Activated naive CD4-positive, alpha-beta T cell treated with anti-CD3 and anti-CD28 coated beads, Interleukin-2, amount 50 U/mL, for 24 hours (primary cell): ENCODE measurements around the gene FHIT.

Experiments used
- H3K27ac Mint-ChIP-seq: one replicate; pipeline ENCODE4 v1.8.0; 2021; ENCODE audit warnings: mild to moderate bottlenecking, mixed read lengths
- H3K27me3 Mint-ChIP-seq: one replicate; pipeline ENCODE4 v1.8.0; 2021; ENCODE audit warnings: mixed read lengths
- H3K36me3 Mint-ChIP-seq: one replicate; pipeline ENCODE4 v1.8.0; 2021; ENCODE audit warnings: mixed read lengths
- H3K4me1 Mint-ChIP-seq: one replicate; pipeline ENCODE4 v1.8.0; 2021; ENCODE audit warnings: mixed read lengths
- H3K4me3 Mint-ChIP-seq: one replicate; pipeline ENCODE4 v1.8.0; 2021; ENCODE audit warnings: mild to moderate bottlenecking, mixed read lengths
- H3K9me3 Mint-ChIP-seq: one replicate; pipeline ENCODE4 v1.8.0; 2021; ENCODE audit warnings: mixed read lengths

FHIT gene

GRCh38 chr3:60126511-60127304 is 1124.5 kb downstream of the FHIT start:
- no peaks in the 10 kb centered on the region for H3K27me3 Mint-ChIP-seq
- no peaks in the 10 kb centered on the region for H3K9me3 Mint-ChIP-seq
- H3K36me3 Mint-ChIP-seq, result peaks cover 2% of the 10 kb centered on the region
- H3K4me3 Mint-ChIP-seq, result no peak overlapping the region
- H3K27ac Mint-ChIP-seq, result no peak overlapping the region
- H3K4me1 Mint-ChIP-seq, result peaks cover 15% of the 10 kb centered on the region

DNA sequence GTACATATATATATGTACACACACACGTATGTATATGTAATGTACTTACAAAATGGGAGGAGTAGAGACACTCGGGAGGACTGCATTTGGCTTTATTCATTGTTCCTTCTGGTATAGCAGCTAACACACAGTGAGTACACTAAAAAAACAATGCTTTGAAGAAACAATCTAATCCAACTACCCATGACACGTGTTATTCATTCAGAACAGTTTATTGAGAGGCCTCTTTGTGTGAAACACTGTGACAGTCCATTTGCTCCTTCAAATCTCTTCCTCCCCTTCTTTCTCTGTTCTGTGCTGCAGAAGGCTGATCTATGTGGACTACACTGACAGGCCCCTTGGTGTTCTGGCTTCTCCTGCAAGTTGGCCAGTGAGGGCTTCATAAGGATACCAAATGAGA is 1125.6 kb downstream of the FHIT start:
- H3K36me3 Mint-ChIP-seq, result peaks cover 2% of the 10 kb centered on the region
- H3K9me3 Mint-ChIP-seq, result no peaks in the 10 kb centered on the region
- no peaks in the 10 kb centered on the region for H3K27me3 Mint-ChIP-seq
- H3K4me1 Mint-ChIP-seq, result peaks cover 11% of the 10 kb centered on the region
- H3K4me3 Mint-ChIP-seq, result no peak overlapping the region
- no peak overlapping the region for H3K27ac Mint-ChIP-seq

GRCh38 chr3:60120245-60120644 is 1131.0 kb downstream of the FHIT start:
- H3K27ac Mint-ChIP-seq, result no peak overlapping the region
- H3K36me3 Mint-ChIP-seq, result no peaks in the 10 kb centered on the region
- peaks cover 11% of the 10 kb centered on the region for H3K4me1 Mint-ChIP-seq
- no peak overlapping the region for H3K4me3 Mint-ChIP-seq
- no peaks in the 10 kb centered on the region for H3K9me3 Mint-ChIP-seq
- no peaks in the 10 kb centered on the region for H3K27me3 Mint-ChIP-seq

- no peaks in the 10 kb centered on the region for H3K4me1 Mint-ChIP-seq
- no peaks in the 10 kb centered on the region for H3K9me3 Mint-ChIP-seq
- H3K27me3 Mint-ChIP-seq, result no peaks in the 10 kb centered on the region
- no peak overlapping the region for H3K4me3 Mint-ChIP-seq
- H3K36me3 Mint-ChIP-seq, result peaks cover 1% of the 10 kb centered on the region
- no peak overlapping the region for H3K27ac Mint-ChIP-seq
Measured at GRCh38 chr3:60114191-60114590, 1137.1 kb downstream of the FHIT start.

DNA sequence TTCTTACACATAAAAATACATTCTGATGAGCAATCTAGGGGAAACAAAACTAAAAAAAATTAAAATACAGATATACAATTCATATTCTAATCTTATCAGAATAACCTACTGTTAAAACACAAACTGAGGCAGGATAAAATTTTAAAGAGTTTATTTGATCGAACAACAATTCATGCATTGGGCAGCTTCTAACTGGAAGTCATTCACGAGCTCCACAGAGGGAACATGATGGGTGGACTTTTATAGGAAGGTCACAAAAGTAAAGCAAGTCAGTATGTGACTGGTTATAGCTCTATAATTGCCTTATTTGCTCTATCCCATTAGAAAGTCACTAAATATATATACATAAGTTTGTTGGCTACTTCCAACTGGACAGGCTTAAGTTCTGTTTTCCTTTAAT is 1144.0 kb downstream of the FHIT start:
- H3K9me3 Mint-ChIP-seq, result no peaks in the 10 kb centered on the region
- H3K36me3 Mint-ChIP-seq, result peaks cover 1% of the 10 kb centered on the region
- H3K27ac Mint-ChIP-seq, result no peak overlapping the region
- H3K4me1 Mint-ChIP-seq, result peaks cover 38% of the 10 kb centered on the region
- no peak overlapping the region for H3K4me3 Mint-ChIP-seq
- H3K27me3 Mint-ChIP-seq, result no peaks in the 10 kb centered on the region

GRCh38 chr3:60102154-60102553 is 1149.1 kb downstream of the FHIT start:
- Mint-ChIP-seq H3K4me1 (peaks cover 47% of the 10 kb centered on the region), H3K27ac (no peak overlapping the region), H3K36me3 (peaks cover 3% of the 10 kb centered on the region), H3K27me3 (no peaks in the 10 kb centered on the region), H3K9me3 (peaks cover 4% of the 10 kb centered on the region), H3K4me3 (no peak overlapping the region)

GRCh38 chr3:60101621-60102020 is 1149.6 kb downstream of the FHIT start:
- Mint-ChIP-seq H3K4me3 (no peak overlapping the region), H3K36me3 (peaks cover 3% of the 10 kb centered on the region), H3K9me3 (peaks cover 4% of the 10 kb centered on the region), H3K4me1 (peaks cover 48% of the 10 kb centered on the region), H3K27ac (peak overlapping the region; percentile 36), H3K27me3 (no peaks in the 10 kb centered on the region)

DNA sequence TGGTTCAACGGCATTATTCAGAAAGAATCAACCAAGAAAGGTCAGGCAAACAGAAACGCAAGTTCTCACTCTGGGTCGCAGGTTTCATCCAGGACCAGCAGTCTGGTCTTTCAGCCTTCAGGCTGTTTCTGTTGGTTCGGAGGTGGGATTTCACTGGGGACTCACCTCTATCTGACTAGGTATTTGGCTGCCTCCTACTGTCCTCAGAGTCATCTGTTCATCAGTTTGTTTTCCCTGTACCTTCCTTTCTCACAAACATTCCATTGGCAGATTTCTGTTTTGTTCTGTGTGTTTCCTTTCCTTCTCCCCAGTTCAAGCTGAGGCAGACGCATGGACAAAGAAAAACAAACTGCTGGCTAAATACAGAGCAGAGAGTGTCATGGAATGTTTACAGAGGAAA is 1154.8 kb downstream of the FHIT start:
- no peak overlapping the region for H3K27ac Mint-ChIP-seq
- peaks cover 5% of the 10 kb centered on the region for H3K36me3 Mint-ChIP-seq
- peaks cover 4% of the 10 kb centered on the region for H3K9me3 Mint-ChIP-seq
- no peak overlapping the region for H3K4me3 Mint-ChIP-seq
- H3K27me3 Mint-ChIP-seq, result no peaks in the 10 kb centered on the region
- H3K4me1 Mint-ChIP-seq, result peaks cover 39% of the 10 kb centered on the region

DNA sequence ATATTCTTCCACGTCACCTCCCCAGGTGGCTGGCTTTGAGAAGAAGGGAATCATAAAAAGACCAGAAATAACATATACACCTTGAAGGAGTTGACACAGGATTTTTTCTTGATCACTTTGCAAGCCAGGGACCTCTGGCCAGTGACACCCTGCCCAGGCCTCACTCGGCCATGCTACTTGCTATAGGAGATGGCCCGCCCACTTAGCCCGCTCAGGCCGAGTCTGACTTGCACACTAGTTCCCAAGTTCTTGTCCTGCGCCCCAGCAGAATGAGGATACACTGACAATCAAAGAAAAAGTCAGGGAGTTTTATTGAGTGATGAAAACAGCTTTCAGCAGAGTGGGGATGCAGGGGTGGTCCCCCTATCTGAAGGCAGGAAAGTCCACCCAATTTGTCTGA is 1155.3 kb downstream of the FHIT start:
- Mint-ChIP-seq H3K27ac (no peak overlapping the region), H3K27me3 (no peaks in the 10 kb centered on the region), H3K9me3 (peaks cover 4% of the 10 kb centered on the region), H3K4me3 (no peak overlapping the region), H3K36me3 (peaks cover 5% of the 10 kb centered on the region), H3K4me1 (peaks cover 41% of the 10 kb centered on the region)

DNA sequence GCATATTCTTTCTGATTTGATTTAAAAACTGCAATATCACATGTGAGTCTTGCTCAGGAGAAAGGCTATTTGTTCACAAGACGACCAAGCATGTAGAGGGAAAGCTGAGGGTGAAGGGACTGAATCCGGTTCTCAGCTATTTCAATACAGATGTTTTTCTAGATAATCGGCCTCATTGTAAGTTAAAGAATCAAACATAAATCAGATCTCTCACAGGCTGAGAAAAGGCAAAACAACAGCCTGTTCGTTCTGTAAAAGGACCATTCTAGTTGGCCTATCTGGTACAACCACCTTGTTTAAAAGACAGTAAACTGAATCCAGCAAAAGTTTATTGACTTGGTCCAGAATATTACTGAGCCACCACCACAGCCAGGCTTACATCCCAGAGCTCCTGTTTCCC is 1155.7 kb downstream of the FHIT start:
- Mint-ChIP-seq H3K4me1 (peaks cover 45% of the 10 kb centered on the region), H3K4me3 (no peak overlapping the region), H3K36me3 (peaks cover 5% of the 10 kb centered on the region), H3K9me3 (peaks cover 4% of the 10 kb centered on the region), H3K27me3 (no peaks in the 10 kb centered on the region), H3K27ac (no peak overlapping the region)

- Mint-ChIP-seq H3K27ac (no peak overlapping the region), H3K4me3 (no peak overlapping the region), H3K36me3 (peaks cover 5% of the 10 kb centered on the region), H3K9me3 (peaks cover 4% of the 10 kb centered on the region), H3K4me1 (peaks cover 53% of the 10 kb centered on the region), H3K27me3 (no peaks in the 10 kb centered on the region)
Measured at GRCh38 chr3:60094392-60094947, 1156.8 kb downstream of the FHIT start.

GRCh38 chr3:60090548-60090947 is 1160.7 kb downstream of the FHIT start:
- peak overlapping the region; percentile 1 for H3K4me3 Mint-ChIP-seq
- H3K4me1 Mint-ChIP-seq, result peaks cover 74% of the 10 kb centered on the region
- H3K27me3 Mint-ChIP-seq, result no peaks in the 10 kb centered on the region
- H3K36me3 Mint-ChIP-seq, result peaks cover 13% of the 10 kb centered on the region
- H3K27ac Mint-ChIP-seq, result peak overlapping the region; percentile 44
- H3K9me3 Mint-ChIP-seq, result peaks cover 9% of the 10 kb centered on the region

- no peaks in the 10 kb centered on the region for H3K27me3 Mint-ChIP-seq
- H3K27ac Mint-ChIP-seq, result peak overlapping the region; percentile 89
- H3K36me3 Mint-ChIP-seq, result peaks cover 17% of the 10 kb centered on the region
- H3K9me3 Mint-ChIP-seq, result peaks cover 9% of the 10 kb centered on the region
- H3K4me3 Mint-ChIP-seq, result peak overlapping the region; percentile 37
- H3K4me1 Mint-ChIP-seq, result peaks cover 83% of the 10 kb centered on the region
Measured at GRCh38 chr3:60086811-60087210, 1164.4 kb downstream of the FHIT start.

GRCh38 chr3:60085649-60086048 is 1165.6 kb downstream of the FHIT start:
- H3K4me1 Mint-ChIP-seq, result peaks cover 83% of the 10 kb centered on the region
- H3K27ac Mint-ChIP-seq, result peak overlapping the region; percentile 38
- peaks cover 17% of the 10 kb centered on the region for H3K36me3 Mint-ChIP-seq
- no peaks in the 10 kb centered on the region for H3K27me3 Mint-ChIP-seq
- H3K4me3 Mint-ChIP-seq, result peak overlapping the region; percentile 6
- peaks cover 9% of the 10 kb centered on the region for H3K9me3 Mint-ChIP-seq

DNA sequence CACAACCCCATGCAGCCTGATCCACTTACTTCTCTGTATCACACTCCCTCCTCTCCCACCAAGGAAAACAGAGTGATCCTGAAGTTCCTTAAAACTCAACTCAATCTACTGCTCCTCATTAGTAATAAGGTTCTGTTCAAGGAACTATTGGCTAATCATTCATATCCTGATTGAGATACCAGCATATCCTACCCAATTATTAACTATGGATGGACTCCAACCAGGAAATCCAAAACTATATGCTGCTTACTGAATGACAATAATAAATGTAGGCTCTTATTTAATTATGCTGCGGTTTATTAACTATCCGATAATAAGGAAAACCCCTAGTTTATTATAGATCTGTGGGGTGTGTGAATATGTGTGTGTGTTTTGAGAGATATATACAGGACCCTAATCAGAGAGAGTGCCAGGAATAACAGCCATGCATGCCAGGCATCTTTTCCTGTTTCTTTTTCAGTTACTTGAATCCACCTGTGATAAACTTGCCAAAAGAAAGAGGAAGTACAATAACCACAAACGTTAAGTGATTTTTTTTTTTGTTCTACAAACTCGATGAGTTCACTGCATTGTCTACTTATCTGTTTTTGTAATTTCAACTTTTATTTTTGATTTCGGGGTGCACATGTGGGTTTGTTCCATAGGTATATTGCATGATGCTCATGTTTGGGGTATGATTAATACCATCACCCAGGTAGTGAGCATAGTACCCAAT is 1169.7 kb downstream of the FHIT start:
- peaks cover 87% of the 10 kb centered on the region for H3K4me1 Mint-ChIP-seq
- H3K4me3 Mint-ChIP-seq, result peak overlapping the region; percentile 84
- peak overlapping the region; percentile 94 for H3K27ac Mint-ChIP-seq
- H3K9me3 Mint-ChIP-seq, result peaks cover 9% of the 10 kb centered on the region
- peaks cover 11% of the 10 kb centered on the region for H3K36me3 Mint-ChIP-seq
- no peaks in the 10 kb centered on the region for H3K27me3 Mint-ChIP-seq

DNA sequence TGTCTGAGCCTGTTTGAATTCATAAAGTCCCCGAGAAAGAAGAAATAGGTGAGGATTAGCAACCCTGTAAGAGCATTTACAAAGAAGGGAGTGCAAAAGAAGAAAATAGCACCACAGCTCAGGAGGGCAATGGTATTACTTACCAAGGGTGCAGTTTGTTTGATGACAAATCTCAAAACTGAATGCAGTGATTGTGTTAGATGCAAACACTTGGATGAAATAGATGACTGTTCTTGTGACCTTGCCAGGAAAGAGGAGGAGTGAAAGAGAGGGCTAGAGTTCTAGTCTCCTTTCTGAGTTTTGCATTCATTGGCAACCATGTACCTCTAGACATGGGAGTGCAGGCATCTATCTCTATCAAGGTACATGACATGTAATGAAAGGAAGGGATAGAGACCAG is 1170.6 kb downstream of the FHIT start:
- Mint-ChIP-seq H3K36me3 (peaks cover 7% of the 10 kb centered on the region), H3K27me3 (no peaks in the 10 kb centered on the region), H3K4me1 (peaks cover 87% of the 10 kb centered on the region), H3K4me3 (peak overlapping the region; percentile 83), H3K9me3 (no peaks in the 10 kb centered on the region), H3K27ac (peak overlapping the region; percentile 95)
